Stimulated activated naive B cell treated with anti-CD40 and anti-IgM and Interleukin-4, amounts not matched to agents 10 μg/mL and 1 μg/mL and 100 μg/mL, for 72 hours (primary cell): ENCODE data around the gene MAP6D1.

Experiments used
- ATAC-seq, 2 donors: fragments of 150-1000 bp; cut with Tn5 transposase; replicated peaks; 2 replicates each; pipeline ENCODE4 v1.10.0; 2021; ENCODE audit warnings: moderate library complexity in 1 of 2
- DNase-seq: peaks from one replicate; pipeline ENCODE4 v3.0.0; 2021
- H3K27ac Mint-ChIP-seq: one replicate; pipeline ENCODE4 v1.8.0; 2022; ENCODE audit warnings: mild to moderate bottlenecking, mixed read lengths
- H3K27me3 Mint-ChIP-seq, 2 donors: one replicate each; pipeline ENCODE4 v1.8.0; 2022; ENCODE audit warnings: mixed read lengths in 2 of 2
- H3K36me3 Mint-ChIP-seq, 2 donors: one replicate each; pipeline ENCODE4 v1.8.0; 2022; ENCODE audit warnings: mixed read lengths in 2 of 2, mild to moderate bottlenecking in 1 of 2
- H3K4me1 Mint-ChIP-seq, 2 donors: one replicate each; pipeline ENCODE4 v1.8.0; 2022; ENCODE audit warnings: mixed read lengths in 2 of 2, mild to moderate bottlenecking in 1 of 2
- H3K4me3 Mint-ChIP-seq, 2 donors: one replicate each; pipeline ENCODE4 v1.8.0; 2022; ENCODE audit warnings: mild to moderate bottlenecking in 2 of 2, mixed read lengths in 2 of 2, moderate library complexity in 1 of 2
- H3K9me3 Mint-ChIP-seq, 2 donors: one replicate each; pipeline ENCODE4 v1.8.0; 2022; ENCODE audit warnings: mixed read lengths in 2 of 2, mild to moderate bottlenecking in 1 of 2

MAP6D1 gene

DNA sequence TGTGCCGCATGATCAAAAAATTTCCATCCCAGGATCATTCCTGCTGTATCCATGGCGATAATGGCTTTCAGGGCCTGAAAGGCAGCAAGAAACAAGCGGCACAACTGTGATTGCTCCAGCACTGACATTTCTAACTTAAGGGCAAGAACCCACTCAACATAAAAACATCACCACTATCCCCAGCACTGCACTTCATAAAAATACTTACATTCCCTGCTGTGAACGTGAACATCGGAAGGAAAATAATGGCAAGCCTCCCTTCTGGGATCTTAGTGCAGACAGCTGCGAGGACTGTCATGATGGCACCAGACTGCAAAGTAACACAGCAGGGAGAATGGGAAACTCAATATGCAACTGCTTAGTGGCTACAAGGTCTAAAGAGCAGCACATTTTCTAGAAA lies 8.1 kb upstream of the MAP6D1 start:
- DNase-seq, result no peak
- no peaks in the 10 kb centered on the region for H3K27me3 Mint-ChIP-seq
- H3K4me3 Mint-ChIP-seq, result no peak overlapping the region
- H3K4me1 Mint-ChIP-seq, result no peaks in the 10 kb centered on the region
- no peak for ATAC-seq
- H3K27ac Mint-ChIP-seq, result no peak overlapping the region
- H3K36me3 Mint-ChIP-seq, result peaks cover 30 to 40% of the 10 kb centered on the region in 2 donors
- H3K9me3 Mint-ChIP-seq, result no peaks in the 10 kb centered on the region

GRCh38 chr3:183830187-183830586 lies 4.8 kb upstream of the MAP6D1 start:
- Mint-ChIP-seq H3K27me3 (no peaks in the 10 kb centered on the region), H3K4me3 (no peak overlapping the region), H3K4me1 (peaks cover 0 to 2% of the 10 kb centered on the region in 2 donors), H3K27ac (peak overlapping the region; percentile 16), H3K36me3 (peaks cover 24 to 47% of the 10 kb centered on the region in 2 donors), H3K9me3 (no peaks in the 10 kb centered on the region)
- ATAC-seq (no peak), DNase-seq (no peak)

DNA sequence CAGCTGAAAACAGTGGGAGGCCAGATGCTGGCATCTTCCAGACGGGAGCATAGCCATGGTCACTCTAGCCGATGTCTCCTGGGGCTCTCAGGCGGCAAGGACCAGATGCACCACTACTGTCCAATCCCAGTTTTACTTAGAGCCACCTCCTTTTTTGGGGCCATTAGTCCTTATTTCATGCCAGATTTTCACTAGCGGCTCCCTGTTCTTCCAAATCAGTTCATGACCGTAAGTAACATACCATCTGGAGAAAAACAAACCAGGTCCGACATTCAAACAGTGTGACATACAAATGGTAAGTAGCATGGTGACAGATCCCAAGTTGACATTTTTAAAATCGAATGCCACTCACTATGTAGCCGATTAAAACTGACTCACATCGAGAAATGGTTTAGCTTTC lies 4.1 kb upstream of the MAP6D1 start:
- H3K36me3 Mint-ChIP-seq, result peaks cover 24 to 46% of the 10 kb centered on the region in 2 donors
- no peaks in the 10 kb centered on the region for H3K27me3 Mint-ChIP-seq
- no peak overlapping the region for H3K27ac Mint-ChIP-seq
- no peaks in the 10 kb centered on the region for H3K9me3 Mint-ChIP-seq
- no peak for ATAC-seq
- peaks cover 4% of the 10 kb centered on the region in 2 donors for H3K4me1 Mint-ChIP-seq
- DNase-seq, result no peak
- H3K4me3 Mint-ChIP-seq, result no peak overlapping the region

DNA sequence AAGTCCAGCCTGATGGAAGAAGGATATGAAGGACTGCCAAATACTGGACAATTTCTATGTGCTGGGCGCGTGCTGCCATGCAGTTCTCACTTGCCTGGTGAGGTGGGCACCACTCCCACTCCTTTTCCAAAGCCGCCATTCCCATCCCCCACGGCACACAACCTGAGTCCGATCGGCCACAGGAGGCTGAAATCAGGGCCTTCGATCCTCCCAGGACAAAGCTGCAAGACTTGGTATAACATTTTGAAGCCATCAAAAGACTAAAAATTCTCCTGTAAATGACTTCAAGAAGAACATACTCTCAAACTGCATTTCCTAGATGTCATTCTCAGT lies 3.1 kb upstream of the MAP6D1 start:
- H3K4me1 Mint-ChIP-seq, result peaks cover 10 to 11% of the 10 kb centered on the region in 2 donors
- DNase-seq, result no peak
- no peaks in the 10 kb centered on the region for H3K27me3 Mint-ChIP-seq
- H3K4me3 Mint-ChIP-seq, result no peak overlapping the region
- peaks cover 18 to 40% of the 10 kb centered on the region in 2 donors for H3K36me3 Mint-ChIP-seq
- no peaks in the 10 kb centered on the region for H3K9me3 Mint-ChIP-seq
- no peak for ATAC-seq
- H3K27ac Mint-ChIP-seq, result peak overlapping the region; percentile 11

DNA sequence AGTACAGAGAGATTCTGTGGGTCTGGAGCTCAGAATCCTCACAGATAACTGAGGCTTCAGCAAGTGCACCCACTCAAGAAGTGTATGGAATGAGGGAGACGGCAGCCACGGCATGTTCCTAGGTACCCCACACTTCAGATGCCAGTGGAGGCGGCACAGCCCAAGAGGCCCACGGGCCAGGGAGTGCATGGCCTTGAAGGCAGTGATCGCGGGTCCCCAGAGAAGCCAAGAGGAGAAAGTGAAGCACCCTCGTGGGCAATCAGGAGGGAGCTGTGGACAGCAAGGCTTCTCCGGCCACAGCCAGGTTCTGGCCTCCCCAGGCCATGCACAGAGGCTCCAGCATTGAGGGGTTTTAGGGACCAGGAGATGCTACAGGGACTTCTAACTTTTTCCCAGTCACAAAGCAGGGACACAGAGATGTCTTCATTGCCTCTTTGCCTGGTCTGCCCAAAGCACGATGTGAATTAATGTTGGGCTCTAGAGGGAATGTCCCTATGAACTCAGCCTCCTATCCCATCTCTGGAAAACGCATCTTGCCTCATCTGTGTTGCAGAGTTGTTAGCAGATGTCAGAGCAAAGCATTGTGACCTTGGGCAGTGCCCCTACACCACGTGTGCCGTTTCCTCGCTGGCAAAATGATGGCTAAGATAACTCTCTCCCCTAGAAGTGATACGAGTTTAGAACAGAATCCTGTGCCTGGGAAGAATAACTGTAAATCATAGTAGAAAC lies 2.6 kb upstream of the MAP6D1 start:
- no peaks in the 10 kb centered on the region for H3K27me3 Mint-ChIP-seq
- peaks cover 10 to 11% of the 10 kb centered on the region in 2 donors for H3K4me1 Mint-ChIP-seq
- peaks cover 13 to 35% of the 10 kb centered on the region in 2 donors for H3K36me3 Mint-ChIP-seq
- no peaks in the 10 kb centered on the region for H3K9me3 Mint-ChIP-seq
- ATAC-seq (no peak), DNase-seq (no peak)
- peak overlapping the region; percentile 11 for H3K27ac Mint-ChIP-seq
- H3K4me3 Mint-ChIP-seq, result no peak overlapping the region

GRCh38 chr3:183826448-183827250 lies 1.3 kb upstream of the MAP6D1 start:
- ATAC-seq, result no peak
- Mint-ChIP-seq H3K36me3 (peaks cover 14 to 36% of the 10 kb centered on the region in 2 donors), H3K4me1 (peaks cover 11% of the 10 kb centered on the region in 2 donors), H3K9me3 (no peaks in the 10 kb centered on the region), H3K27me3 (peaks cover 6 to 7% of the 10 kb centered on the region in 2 donors), H3K4me3 (peak overlapping the region in 1 of 2 donors; percentile 47), H3K27ac (peak overlapping the region; percentile 3)
- DNase-seq, result no peak

DNA sequence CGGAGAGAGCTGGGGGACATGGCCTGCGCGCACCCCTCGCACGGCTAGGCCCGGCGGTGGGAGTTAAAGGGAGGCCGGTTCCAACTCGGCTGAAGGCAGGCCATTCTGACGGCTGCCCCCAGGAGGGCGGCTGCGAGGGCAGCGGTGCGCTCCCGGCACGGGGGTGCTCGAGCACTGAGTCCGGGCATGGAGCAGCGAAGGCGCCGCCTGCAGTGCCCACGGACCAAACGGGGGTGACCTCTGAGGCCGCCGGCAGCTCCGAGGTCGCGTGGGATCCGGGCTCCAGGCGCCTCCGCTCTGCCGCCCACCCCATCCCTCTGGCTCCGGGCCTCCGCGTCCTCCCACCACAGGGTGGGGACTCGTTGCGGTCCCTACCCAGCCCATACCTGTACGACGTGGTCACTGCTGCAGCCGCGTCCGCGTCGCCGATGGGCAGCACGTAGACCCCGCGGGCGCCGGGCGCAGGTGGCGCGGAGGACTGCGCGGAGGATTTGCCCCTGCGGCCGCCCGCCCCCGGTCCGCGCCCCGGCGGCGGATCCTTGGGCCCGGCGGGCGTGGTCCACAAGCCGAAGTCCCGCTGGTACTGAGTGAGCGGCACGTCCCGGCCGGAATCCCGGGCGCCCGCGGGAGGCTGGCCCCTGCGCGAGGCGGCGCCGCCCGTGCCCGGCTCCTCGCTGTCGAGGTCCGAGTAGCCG lies 469 bp downstream of the MAP6D1 start:
- peak; percentile 44 to 65 for ATAC-seq
- Mint-ChIP-seq H3K9me3 (no peaks in the 10 kb centered on the region), H3K36me3 (peaks cover 13 to 33% of the 10 kb centered on the region in 2 donors), H3K4me3 (peak overlapping the region; percentile 74 to 79), H3K4me1 (peaks cover 11% of the 10 kb centered on the region in 2 donors), H3K27me3 (peaks cover 6 to 7% of the 10 kb centered on the region in 2 donors), H3K27ac (no peak overlapping the region)
- DNase-seq, result no peak

GRCh38 chr3:183823963-183824362 lies 1.4 kb downstream of the MAP6D1 start:
- H3K4me1 Mint-ChIP-seq, result peaks cover 11% of the 10 kb centered on the region in 2 donors
- no peaks in the 10 kb centered on the region for H3K9me3 Mint-ChIP-seq
- peak overlapping the region; percentile 74 to 79 for H3K4me3 Mint-ChIP-seq
- ATAC-seq (no peak), DNase-seq (no peak)
- peaks cover 6 to 7% of the 10 kb centered on the region in 2 donors for H3K27me3 Mint-ChIP-seq
- H3K36me3 Mint-ChIP-seq, result peaks cover 21 to 34% of the 10 kb centered on the region in 2 donors
- no peak overlapping the region for H3K27ac Mint-ChIP-seq

DNA sequence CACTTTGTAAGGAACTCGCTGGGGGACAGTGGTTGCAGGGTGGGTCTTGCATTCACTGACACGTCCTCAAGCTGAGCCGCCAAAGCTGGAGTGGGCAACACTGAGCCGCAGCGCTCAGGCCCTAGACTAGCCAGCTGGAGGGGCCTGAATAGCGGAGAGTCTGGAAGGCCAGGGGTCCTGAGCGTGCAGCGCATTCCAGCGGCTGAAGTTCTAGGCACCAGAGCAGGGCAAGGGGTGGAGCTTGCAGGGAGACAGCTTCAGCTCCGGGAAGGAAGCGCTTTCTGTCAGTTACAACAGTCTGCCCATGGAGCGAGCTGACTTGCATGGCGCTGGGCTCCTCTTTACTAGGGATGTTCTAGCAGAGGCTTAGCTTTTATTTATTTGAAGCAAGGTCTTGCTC lies 2.7 kb downstream of the MAP6D1 start:
- H3K27ac Mint-ChIP-seq, result no peak overlapping the region
- ATAC-seq (no peak), DNase-seq (no peak)
- no peaks in the 10 kb centered on the region for H3K9me3 Mint-ChIP-seq
- no peak overlapping the region for H3K4me3 Mint-ChIP-seq
- H3K36me3 Mint-ChIP-seq, result peaks cover 22 to 33% of the 10 kb centered on the region in 2 donors
- peaks cover 11% of the 10 kb centered on the region in 2 donors for H3K4me1 Mint-ChIP-seq
- H3K27me3 Mint-ChIP-seq, result peaks cover 6 to 7% of the 10 kb centered on the region in 2 donors

- DNase-seq (no peak), ATAC-seq (no peak)
- H3K4me3 Mint-ChIP-seq, result no peak overlapping the region
- peaks cover 9 to 11% of the 10 kb centered on the region in 2 donors for H3K4me1 Mint-ChIP-seq
- no peak overlapping the region for H3K27ac Mint-ChIP-seq
- H3K36me3 Mint-ChIP-seq, result peaks cover 35 to 44% of the 10 kb centered on the region in 2 donors
- H3K9me3 Mint-ChIP-seq, result no peaks in the 10 kb centered on the region
- H3K27me3 Mint-ChIP-seq, result peaks cover 6 to 7% of the 10 kb centered on the region in 2 donors
Observed at GRCh38 chr3:183819831-183820230, 5.5 kb downstream of the MAP6D1 start.

DNA sequence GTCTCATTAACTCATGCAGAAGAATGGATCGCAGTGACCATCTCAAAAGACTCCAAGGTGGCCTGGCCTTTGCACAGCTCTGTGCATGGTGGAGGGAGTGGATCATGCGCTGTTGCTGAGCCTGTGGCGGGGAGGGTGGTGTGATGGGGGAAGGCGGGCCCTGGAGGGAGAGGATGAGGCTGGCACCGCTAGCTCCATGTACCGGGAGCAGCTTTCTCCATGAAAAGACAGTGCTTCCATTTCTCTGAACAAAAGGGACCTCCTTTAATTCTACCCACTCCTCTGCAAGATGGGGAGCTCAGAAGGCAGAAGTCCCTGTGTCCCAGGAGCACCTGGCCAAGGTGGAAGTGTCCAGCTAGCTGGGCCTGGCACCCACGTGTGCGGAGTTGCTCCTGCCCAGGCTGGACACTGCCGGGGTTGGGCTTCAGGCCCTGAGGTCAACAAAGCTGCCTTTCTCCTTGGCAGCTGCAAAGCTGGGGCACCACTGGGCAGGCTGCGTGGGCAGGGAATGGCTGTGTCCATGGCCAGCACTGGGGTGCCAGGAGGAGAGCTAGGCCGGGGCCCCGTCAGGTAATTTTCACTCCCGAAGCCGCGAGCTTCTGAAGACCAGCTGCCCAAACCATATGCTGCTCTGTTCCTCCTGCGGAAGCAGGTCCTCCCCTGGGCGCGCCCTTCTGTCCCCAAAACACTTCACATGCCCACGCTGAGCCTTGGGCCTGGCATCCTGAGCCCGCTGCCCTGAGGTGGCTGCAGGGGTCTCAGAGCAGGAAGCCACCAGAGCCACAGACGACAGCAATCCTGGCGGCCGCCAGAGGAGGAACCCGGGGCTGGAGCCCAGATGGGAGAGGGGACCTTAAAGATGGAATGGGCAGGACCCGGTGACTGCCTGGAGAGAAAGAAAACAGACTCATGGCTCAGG lies 6.4 kb downstream of the MAP6D1 start:
- peaks cover 38 to 47% of the 10 kb centered on the region in 2 donors for H3K36me3 Mint-ChIP-seq
- no peak for ATAC-seq

DNA sequence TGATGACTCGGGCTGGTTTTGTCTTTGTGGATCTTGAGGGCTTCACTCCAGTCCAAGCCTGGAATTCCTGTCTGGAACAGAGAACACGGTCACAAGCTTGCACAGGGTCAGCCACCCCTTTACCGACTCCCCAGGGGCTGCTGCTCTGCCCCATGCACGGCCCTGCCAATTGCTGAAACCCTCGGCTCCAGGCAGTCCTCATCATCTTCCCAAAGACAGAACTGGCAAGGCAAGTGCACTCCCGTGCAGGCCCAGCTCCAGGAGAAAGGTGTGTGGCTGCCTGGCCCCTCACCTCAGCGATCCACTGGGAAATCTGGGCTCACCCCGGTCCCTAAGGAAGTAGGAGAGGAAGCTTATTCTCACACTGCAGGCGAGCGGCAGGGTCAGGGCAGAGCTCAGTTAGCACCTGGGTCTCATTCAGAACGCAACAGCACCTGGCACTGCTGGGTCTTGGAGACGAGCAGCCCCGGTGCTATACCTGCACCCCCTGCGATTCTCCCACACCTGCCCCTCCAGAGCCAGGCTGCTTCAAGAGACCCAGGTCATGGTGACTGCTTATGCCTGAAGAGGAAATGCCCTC lies 7.2 kb downstream of the MAP6D1 start:
- Mint-ChIP-seq H3K9me3 (no peaks in the 10 kb centered on the region), H3K27ac (no peak overlapping the region), H3K4me1 (peaks cover 0 to 2% of the 10 kb centered on the region in 2 donors), H3K27me3 (peaks cover 6 to 7% of the 10 kb centered on the region in 2 donors), H3K4me3 (no peak overlapping the region), H3K36me3 (peaks cover 39 to 47% of the 10 kb centered on the region in 2 donors)
- DNase-seq, result no peak
- ATAC-seq, result no peak

More for the DNA sequence above, 6.4 kb downstream of the MAP6D1 start:
- Mint-ChIP-seq H3K4me1 (peaks cover 2 to 3% of the 10 kb centered on the region in 2 donors), H3K27me3 (peaks cover 6 to 7% of the 10 kb centered on the region in 2 donors), H3K9me3 (no peaks in the 10 kb centered on the region), H3K4me3 (no peak overlapping the region), H3K27ac (no peak overlapping the region)
- no peak for DNase-seq

DNA sequence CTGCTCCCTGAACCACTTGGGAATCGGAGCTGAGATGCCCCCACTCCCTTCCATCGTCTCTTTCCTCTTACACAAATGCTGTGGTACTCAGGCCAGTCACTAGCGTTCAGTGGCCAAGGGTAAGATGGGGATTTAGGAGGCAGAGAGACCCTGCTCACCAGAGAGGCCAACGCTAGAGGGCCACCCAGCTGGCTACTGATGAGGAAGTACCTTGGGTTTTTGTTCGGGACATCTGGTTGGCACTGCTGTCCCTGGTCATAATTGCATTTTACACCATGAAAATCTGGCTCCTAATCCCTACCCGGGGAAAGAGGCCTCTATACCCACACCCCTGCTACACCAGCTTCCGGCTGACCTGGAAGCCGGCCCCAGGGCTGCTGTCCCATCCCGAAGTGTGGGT lies 7.7 kb downstream of the MAP6D1 start:
- ATAC-seq (no peak), DNase-seq (no peak)
- Mint-ChIP-seq H3K27ac (no peak overlapping the region), H3K9me3 (no peaks in the 10 kb centered on the region), H3K4me3 (no peak overlapping the region), H3K27me3 (peaks cover 6% of the 10 kb centered on the region in 2 donors), H3K36me3 (peaks cover 44 to 49% of the 10 kb centered on the region in 2 donors), H3K4me1 (peaks cover 0 to 2% of the 10 kb centered on the region in 2 donors)
